Prostate gland (tissue), 2 donors: Measurements from ENCODE around the gene KIAA0753.

Experiments used
- CTCF ChIP-seq, 4 experiments: fragments of 200-600 bp in 2 of 4; fragments of 450-650 bp in 2 of 4; sonication (generic) in 2 of 4; IDR thresholded peaks; 1 replicate in 3 of 4; 2 replicates in 1 of 4; pipeline ENCODE4 v1.5.1; 2016 to 2019; ENCODE audit warnings: antibody characterized with exemption in 4 of 4, mild to moderate bottlenecking in 2 of 4, moderate library complexity in 2 of 4
- POLR2A ChIP-seq: fragments of 450-650 bp; IDR thresholded peaks from one replicate; pipeline ENCODE4 v1.6.1; 2016; ENCODE audit warnings: antibody characterized with exemption, mild to moderate bottlenecking
- POLR2AphosphoS5 ChIP-seq: sonication (generic); formaldehyde crosslinking; IDR thresholded peaks from one replicate; pipeline ENCODE4 v1.6.1; 2017; ENCODE audit warnings: antibody characterized with exemption

GRCh38 chr17:6651354-6651918, 10.9 kb upstream of the KIAA0753 start, which contains the start of the genes C17orf100 and MED31:
- TF ChIP-seq CTCF (IDR thresholded peaks at IDR 0.05) (peak in 2 of 4 experiments; percentile 11 to 19), POLR2A (peak; percentile 67), POLR2AphosphoS5 (peak; percentile 96)
